GM12891 (cell line): Measurements from ENCODE around the gene ATP13A2.

Experiments
- DNase-seq: peaks from one replicate; pipeline ENCODE4 v3.0.0; 2011; ENCODE audit warnings: low spot score; ENCODE audit not compliant: insufficient read length
- FAIRE-seq: peaks from 2 replicates; lab custom pipeline; 2011; peaks lifted over from hg19 to GRCh38; lab: Jason Lieb, UNC
- PAX5 ChIP-seq: IDR thresholded peaks from 2 replicates; pipeline ENCODE4 v1.6.1; 2011; ENCODE audit warnings: low read length, moderate library complexity, mild to moderate bottlenecking; ENCODE audit not compliant: insufficient read depth, severe bottlenecking
- POLR2A ChIP-seq: IDR thresholded peaks from 2 replicates; pipeline ENCODE4 v1.6.1; 2011; ENCODE audit warnings: low read depth, low read length, control low read depth
- POLR2AphosphoS5 ChIP-seq: IDR thresholded peaks from 2 replicates; pipeline ENCODE4 v1.6.1; 2011; ENCODE audit warnings: low read depth, low read length, control low read depth
- POU2F2 ChIP-seq: IDR thresholded peaks from 2 replicates; pipeline ENCODE4 v1.6.1; 2011; ENCODE audit warnings: low read depth, mild to moderate bottlenecking, control low read depth, low read length, moderate library complexity
- SPI1 ChIP-seq: IDR thresholded peaks from 2 replicates; pipeline ENCODE4 v1.6.1; 2011; ENCODE audit warnings: low read depth, low read length, control low read depth
- TAF1 ChIP-seq: IDR thresholded peaks from 2 replicates; pipeline ENCODE4 v1.6.1; 2011; ENCODE audit warnings: low read depth, low read length, control low read depth

Gene ATP13A2

GRCh38 chr1:17052038-17052437 lies 40.3 kb upstream of the ATP13A2 start:
- DNase-seq = no peak
- TF ChIP-seq POU2F2 (no peak), SPI1 (no peak), POLR2AphosphoS5 (no peak), PAX5 (no peak), POLR2A (no peak), TAF1 (no peak)
- FAIRE-seq = no peak

- FAIRE-seq (no peak), DNase-seq (no peak)
- peak; percentile 22; the same call in 1 of the 2 replicates for TF ChIP-seq SPI1
- no peak for TF ChIP-seq POLR2A
These were observed 36.2 kb upstream of the ATP13A2 start for GRCh38 chr1:17047924-17048323.

GRCh38 chr1:17046334-17046657 lies 34.6 kb upstream of the ATP13A2 start:
- DNase-seq (no peak), FAIRE-seq (no peak)
- TF ChIP-seq SPI1 (no peak), TAF1 (no peak), POU2F2 (no peak), PAX5 (no peak), POLR2AphosphoS5 (no peak)

GRCh38 chr1:17045634-17046333 lies 34.1 kb upstream of the ATP13A2 start:
- FAIRE-seq (no peak), DNase-seq (no peak)
- TF ChIP-seq PAX5 (no peak), SPI1 (0 out of 2 replicates have a peak, but pooled peaks have one; percentile 34)

- no peak for TF ChIP-seq SPI1
- no peak for TF ChIP-seq POLR2AphosphoS5
- no peak for TF ChIP-seq POLR2A
- no peak for TF ChIP-seq POU2F2
- no peak for TF ChIP-seq TAF1
- no peak for TF ChIP-seq PAX5
- FAIRE-seq (no peak), DNase-seq (no peak)
These were observed 33.4 kb upstream of the ATP13A2 start for GRCh38 chr1:17045150-17045549.

GRCh38 chr1:17043676-17044075 lies 31.9 kb upstream of the ATP13A2 start:
- TF ChIP-seq SPI1 = no peak
- no peak for TF ChIP-seq POU2F2
- DNase-seq (no peak), FAIRE-seq (no peak)

- TF ChIP-seq SPI1 (no peak), POU2F2 (no peak), POLR2AphosphoS5 (no peak), PAX5 (no peak), POLR2A (no peak), TAF1 (no peak)
- no peak for DNase-seq
- no peak for FAIRE-seq
These were observed 28.4 kb upstream of the ATP13A2 start for GRCh38 chr1:17040135-17040534.

GRCh38 chr1:17039522-17039921 lies 27.8 kb upstream of the ATP13A2 start:
- TF ChIP-seq SPI1 (no peak), POLR2AphosphoS5 (no peak), POU2F2 (no peak), POLR2A (no peak), TAF1 (no peak), PAX5 (no peak)
- no peak for FAIRE-seq
- DNase-seq = no peak

GRCh38 chr1:17033481-17033880 lies 21.8 kb upstream of the ATP13A2 start:
- TF ChIP-seq PAX5 = no peak
- DNase-seq = no peak
- no peak for FAIRE-seq

GRCh38 chr1:17032741-17033140 lies 21.0 kb upstream of the ATP13A2 start:
- FAIRE-seq (no peak), DNase-seq (no peak)
- no peak for TF ChIP-seq POLR2AphosphoS5
- no peak for TF ChIP-seq SPI1
- TF ChIP-seq PAX5 = no peak
- no peak for TF ChIP-seq POLR2A
- TF ChIP-seq TAF1 = no peak
- TF ChIP-seq POU2F2 = no peak

- no peak for TF ChIP-seq SPI1
- DNase-seq (no peak), FAIRE-seq (no peak)
These were observed 19.7 kb upstream of the ATP13A2 start for GRCh38 chr1:17031436-17031835.
